Panc1 (cell line): Measurements from ENCODE around the gene PROZ. TPM values are rescaled to one million over a fixed set of nuclear protein-coding genes. Genes with fewer than 3 reads are reported as not detected.

ENCODE experiments used
- ATAC-seq: fragments of 200-7000 bp; cut with Tn5 transposase; 2 replicates; pipeline ENCODE4 v1.9.1; 2020; ENCODE audit warnings: mild to moderate bottlenecking, moderate library complexity
- BruUV-seq: library from RNA; stranded (reverse); fragments of 400-500 nt; replicated peaks from 2 replicates; lab custom pipeline; 2021; lab: Mats Ljungman, UMichigan
- CTCF ChIA-PET: fragments of 300-600 bp; sonication (Branson Sonifier 250); formaldehyde crosslinking; loops from one replicate; lab custom pipeline; 2022; ENCODE audit warnings: antibody characterized with exemption; lab: Charles Lee
- POLR2A ChIA-PET: fragments of 300-600 bp; sonication (Branson Sonifier 250); formaldehyde crosslinking; loops from one replicate; lab custom pipeline; 2022; ENCODE audit warnings: antibody characterized with exemption; lab: Charles Lee
- DNase-seq: peaks from one replicate; pipeline ENCODE4 v3.0.0-alpha.2; 2010; ENCODE audit warnings: low read depth, low spot score
- H3K27ac ChIP-seq: 2 replicates; pipeline ENCODE4 v1.5.1; 2011; ENCODE audit warnings: mild to moderate bottlenecking, low read length, inconsistent platforms
- H3K27me3 ChIP-seq: fragments of 200-500 bp; sonication (Bioruptor generic); 2 replicates; pipeline ENCODE4 v1.6.0; 2014; ENCODE audit warnings: low read length, inconsistent platforms; ENCODE audit not compliant: control insufficient read depth, insufficient read depth
- H3K36me3 ChIP-seq: fragments of 200-500 bp; sonication (Bioruptor generic); 2 replicates; pipeline ENCODE4 v1.5.1; 2014; ENCODE audit warnings: inconsistent platforms, mild to moderate bottlenecking, low read length, moderate library complexity; ENCODE audit not compliant: control insufficient read depth, insufficient read depth
- H3K4me1 ChIP-seq: 2 replicates; pipeline ENCODE4 v1.5.1; 2011; ENCODE audit warnings: inconsistent platforms, mild to moderate bottlenecking, low read length, moderate library complexity; ENCODE audit not compliant: control insufficient read depth, insufficient read depth
- H3K4me3 ChIP-seq, 2 experiments: 2 replicates each; pipeline ENCODE4 v1.5.1; 2011 to 2012; ENCODE audit warnings: low read depth in 2 of 2, low read length in 2 of 2, mild to moderate bottlenecking in 2 of 2, inconsistent platforms in 1 of 2, moderate library complexity in 1 of 2
- H3K9me3 ChIP-seq: fragments of 200-500 bp; sonication (Bioruptor generic); 2 replicates; pipeline ENCODE4 v1.5.1; 2014; ENCODE audit warnings: low read depth, mild to moderate bottlenecking, inconsistent platforms, low read length, moderate library complexity; ENCODE audit not compliant: control insufficient read depth, insufficient read depth
- CTCF ChIP-seq: fragments of 450-650 bp; IDR thresholded peaks from 2 replicates; pipeline ENCODE4 v1.5.1; 2017; ENCODE audit warnings: mild to moderate bottlenecking
- POLR2AphosphoS5 ChIP-seq: IDR thresholded peaks from 2 replicates; pipeline ENCODE4 v1.6.1; 2012; ENCODE audit warnings: mild to moderate bottlenecking, low read depth, low read length, moderate library complexity
- REST ChIP-seq, 2 experiments: IDR thresholded peaks; 2 replicates each; pipeline ENCODE4 v1.6.1; 2011 to 2012; ENCODE audit warnings: low read depth in 2 of 2, control low read depth in 1 of 2, low read length in 1 of 2, mild to moderate bottlenecking in 1 of 2, moderate library complexity in 1 of 2; ENCODE audit not compliant: insufficient read depth in 1 of 2
- SIN3A ChIP-seq: IDR thresholded peaks from 2 replicates; pipeline ENCODE4 v1.6.1; 2012; ENCODE audit warnings: low read depth, mild to moderate bottlenecking, low read length, moderate library complexity, borderline replicate concordance; ENCODE audit not compliant: insufficient read depth
- TCF7L2 ChIP-seq: IDR thresholded peaks from 2 replicates; pipeline ENCODE4 v1.6.1; 2011; ENCODE audit warnings: mild to moderate bottlenecking, low read depth, low read length, inconsistent platforms
- in situ Hi-C: cut with HindIII; loops from 2 replicates; pipeline ENCODE4 v1.10.0; 2016; ENCODE audit warnings: low sequenced_read_pairs, low pct_unique_long_range_greater_than_20kb
- intact Hi-C: fragments of 100-400 bp; cut with micrococcal nuclease; formaldehyde crosslinking; loops from one replicate; pipeline ENCODE4 v1.10.0; 2022; ENCODE audit not compliant: unreplicated experiment
- total RNA-seq: library from RNA; stranded (reverse); gene quantifications from one replicate; pipeline ENCODE4 v1.2.1, GENCODE V29; 2021; ENCODE audit not compliant: unreplicated experiment

PROZ gene
- total RNA-seq, 1 experiment from 2014 or later: not detected

- TF ChIP-seq POLR2AphosphoS5 (no peak), TCF7L2 (no peak), REST (IDR thresholded peaks at IDR 0.05; ENCODE audit: insufficient read depth in 1 of 2, low read depth in 2 of 2, low read length in 1 of 2) (no peak), CTCF (no peak), SIN3A (no peak)
- intact Hi-C loops (no loop called here), in situ Hi-C loops (no loop called here)
- BruUV-seq: no TSS peak
- no peak for ATAC-seq
- Histone ChIP-seq H3K36me3 (no peaks in the 10 kb centered on the region), H3K4me3 (no peak overlapping the region), H3K27ac (no peak overlapping the region), H3K9me3 (no peaks in the 10 kb centered on the region), H3K4me1 (no peaks in the 10 kb centered on the region), H3K27me3 (no peaks in the 10 kb centered on the region)
- POLR2A ChIA-PET: no interaction called here
- CTCF ChIA-PET: no interaction called here
- DNase-seq: no peak
Measured at GRCh38 chr13:113119822-113120189, 38.6 kb upstream of the PROZ start.

- H3K36me3 ChIP-seq: no peaks in the 10 kb centered on the region
- ATAC-seq (no peak), DNase-seq (no peak)
- no peak overlapping the region for H3K27ac ChIP-seq
- intact Hi-C loops (no loop called here), in situ Hi-C loops (no loop called here)
- ChIA-PET CTCF (no interaction called here), POLR2A (no interaction called here)
- no peak for TF ChIP-seq POLR2AphosphoS5
- no peak for TF ChIP-seq CTCF
- TF ChIP-seq TCF7L2: no peak
- TF ChIP-seq SIN3A: no peak
- TF ChIP-seq REST (IDR thresholded peaks at IDR 0.05; ENCODE audit: insufficient read depth in 1 of 2, low read depth in 2 of 2, low read length in 1 of 2): no peak
- H3K4me1 ChIP-seq: no peaks in the 10 kb centered on the region
- H3K9me3 ChIP-seq: no peaks in the 10 kb centered on the region
- no peak overlapping the region for H3K4me3 ChIP-seq
- BruUV-seq: no TSS peak
- H3K27me3 ChIP-seq: no peaks in the 10 kb centered on the region
Measured at GRCh38 chr13:113120300-113121182, 37.9 kb upstream of the PROZ start.
